A673 (cell line): ENCODE data around the gene RANBP10. TPM values are rescaled to one million over a fixed set of nuclear protein-coding genes. Genes with fewer than 3 reads are reported as not detected.

Experiments used
- BruUV-seq: library from RNA; stranded (reverse); fragments of 400-500 nt; replicated peaks from 2 replicates; lab custom pipeline; 2021; lab: Mats Ljungman, UMichigan
- CTCF ChIA-PET: fragments of 300-600 bp; sonication (Branson Sonifier 250); formaldehyde crosslinking; loops from one replicate; lab custom pipeline; 2022; ENCODE audit warnings: antibody characterized with exemption; lab: Charles Lee
- POLR2A ChIA-PET: fragments of 300-600 bp; sonication (Branson Sonifier 250); formaldehyde crosslinking; loops from one replicate; lab custom pipeline; 2022; ENCODE audit warnings: antibody characterized with exemption; ENCODE audit not compliant: low non-redundant PET; lab: Charles Lee
- DNase-seq: peaks from one replicate; pipeline ENCODE4 v3.0.0-alpha.2; 2015; ENCODE audit warnings: low spot score
- H3K27ac ChIP-seq: fragments of 200-600 bp; sonication (generic); 2 replicates; pipeline ENCODE4 v1.5.1; 2016; ENCODE audit warnings: mixed run types, low read depth, mild to moderate bottlenecking, mixed read lengths, antibody characterized with exemption, low read length; ENCODE audit not compliant: poor library complexity, severe bottlenecking
- H3K27me3 ChIP-seq: fragments of 200-600 bp; sonication (generic); replicated peaks from 2 replicates; pipeline ENCODE4 v1.6.1; 2017; ENCODE audit warnings: mixed run types, low read depth, mild to moderate bottlenecking, mixed read lengths, antibody characterized with exemption, low read length; ENCODE audit not compliant: insufficient read depth, poor library complexity
- H3K36me3 ChIP-seq: fragments of 200-600 bp; sonication (generic); 2 replicates; pipeline ENCODE4 v1.6.1; 2016; ENCODE audit warnings: mixed run types, mild to moderate bottlenecking, mixed read lengths, antibody characterized with exemption, low read length; ENCODE audit not compliant: insufficient read depth, poor library complexity, severe bottlenecking
- H3K4me1 ChIP-seq: fragments of 200-600 bp; sonication (generic); 2 replicates; pipeline ENCODE4 v1.6.1; 2017; ENCODE audit warnings: mixed run types, mild to moderate bottlenecking, mixed read lengths, antibody characterized with exemption, low read length; ENCODE audit not compliant: insufficient read depth, poor library complexity, severe bottlenecking
- H3K4me3 ChIP-seq: fragments of 200-600 bp; sonication (generic); 2 replicates; pipeline ENCODE4 v1.5.1; 2016; ENCODE audit warnings: low read depth, mixed run types, mild to moderate bottlenecking, mixed read lengths, low read length; ENCODE audit not compliant: poor library complexity, severe bottlenecking
- H3K9me3 ChIP-seq: fragments of 200-600 bp; sonication (generic); 2 replicates; pipeline ENCODE4 v1.6.1; 2016; ENCODE audit warnings: mixed run types, low read depth, mild to moderate bottlenecking, mixed read lengths, antibody characterized with exemption, low read length; ENCODE audit not compliant: poor library complexity, severe bottlenecking
- EZH2 ChIP-seq: fragments of 200-600 bp; sonication (generic); IDR thresholded peaks from 2 replicates; pipeline ENCODE4 v1.6.1; 2017; ENCODE audit warnings: borderline replicate concordance, low read depth, mild to moderate bottlenecking, mixed read lengths, antibody characterized with exemption, low read length; ENCODE audit not compliant: poor library complexity, severe bottlenecking
- intact Hi-C: fragments of 100-400 bp; cut with micrococcal nuclease; formaldehyde crosslinking; loops from one replicate; pipeline ENCODE4 v1.10.0; 2022; ENCODE audit not compliant: unreplicated experiment
- total RNA-seq: library from RNA; stranded (reverse); gene quantifications from 2 replicates; pipeline ENCODE4 v1.2.3, GENCODE V29; 2021
- TF ChIP-seq, protein P1 (sequence below): fragments of 300-800, 200-600 bp; sonication (generic); conservative IDR thresholded peaks from 2 replicates; pipeline ENCODE4 v1.5.1; 2017; ENCODE audit warnings: low read depth, mild to moderate bottlenecking, antibody characterized with exemption, low read length, moderate library complexity, mixed read lengths

Gene RANBP10
- total RNA-seq, 1 experiment from 2014 or later: 28.0 TPM

DNA sequence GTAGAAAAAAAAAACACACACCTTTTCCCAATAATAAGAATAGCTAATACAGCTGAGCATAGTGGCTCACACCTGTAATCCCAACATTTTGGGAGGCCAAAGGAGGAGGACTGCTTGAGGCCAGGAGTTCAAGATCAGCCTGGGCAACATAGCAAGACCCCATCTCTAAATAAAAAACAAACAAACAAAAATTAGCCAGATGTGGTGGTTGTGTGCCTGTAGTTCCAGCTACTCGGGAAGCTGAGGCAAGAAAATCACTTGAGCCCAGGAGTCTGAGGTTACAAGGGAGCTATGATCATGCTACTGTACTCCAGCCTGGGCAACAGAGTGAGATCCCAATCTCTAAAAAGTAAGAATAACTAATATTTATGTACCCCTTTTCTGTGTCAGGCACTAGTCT is 44.4 kb downstream of the RANBP10 start:
- no peak for TF ChIP-seq EZH2
- TF ChIP-seq, protein P1, sequence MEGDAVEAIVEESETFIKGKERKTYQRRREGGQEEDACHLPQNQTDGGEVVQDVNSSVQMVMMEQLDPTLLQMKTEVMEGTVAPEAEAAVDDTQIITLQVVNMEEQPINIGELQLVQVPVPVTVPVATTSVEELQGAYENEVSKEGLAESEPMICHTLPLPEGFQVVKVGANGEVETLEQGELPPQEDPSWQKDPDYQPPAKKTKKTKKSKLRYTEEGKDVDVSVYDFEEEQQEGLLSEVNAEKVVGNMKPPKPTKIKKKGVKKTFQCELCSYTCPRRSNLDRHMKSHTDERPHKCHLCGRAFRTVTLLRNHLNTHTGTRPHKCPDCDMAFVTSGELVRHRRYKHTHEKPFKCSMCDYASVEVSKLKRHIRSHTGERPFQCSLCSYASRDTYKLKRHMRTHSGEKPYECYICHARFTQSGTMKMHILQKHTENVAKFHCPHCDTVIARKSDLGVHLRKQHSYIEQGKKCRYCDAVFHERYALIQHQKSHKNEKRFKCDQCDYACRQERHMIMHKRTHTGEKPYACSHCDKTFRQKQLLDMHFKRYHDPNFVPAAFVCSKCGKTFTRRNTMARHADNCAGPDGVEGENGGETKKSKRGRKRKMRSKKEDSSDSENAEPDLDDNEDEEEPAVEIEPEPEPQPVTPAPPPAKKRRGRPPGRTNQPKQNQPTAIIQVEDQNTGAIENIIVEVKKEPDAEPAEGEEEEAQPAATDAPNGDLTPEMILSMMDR: no peak
- CTCF ChIA-PET: no interaction called here
- intact Hi-C loops: no loop called here
- H3K9me3 ChIP-seq: no peaks in the 10 kb centered on the region
- H3K4me3 ChIP-seq: no peak overlapping the region
- no peak overlapping the region for H3K27ac ChIP-seq
- BruUV-seq: no TSS peak
- H3K36me3 ChIP-seq: no peaks in the 10 kb centered on the region
- H3K4me1 ChIP-seq: no peaks in the 10 kb centered on the region
- DNase-seq: no peak
- no peaks in the 10 kb centered on the region for H3K27me3 ChIP-seq
- POLR2A ChIA-PET: no interaction called here

DNA sequence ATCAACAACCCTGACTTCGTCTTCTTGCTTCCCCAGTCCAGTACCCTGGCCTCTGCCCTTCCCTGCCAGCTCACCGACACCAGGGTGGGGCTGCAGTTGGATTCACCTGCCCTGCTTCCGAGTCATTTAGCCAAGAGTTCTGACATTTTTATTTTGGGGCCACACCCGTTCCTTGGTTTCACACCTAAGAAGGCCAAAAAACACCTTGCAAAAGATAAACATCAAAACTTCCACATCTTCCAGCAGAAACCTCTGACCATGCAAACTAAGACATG is 45.5 kb downstream of the RANBP10 start:
- Histone ChIP-seq H3K36me3 (no peaks in the 10 kb centered on the region), H3K27me3 (no peaks in the 10 kb centered on the region), H3K9me3 (no peaks in the 10 kb centered on the region), H3K4me3 (no peak overlapping the region), H3K4me1 (no peaks in the 10 kb centered on the region), H3K27ac (no peak overlapping the region)
- intact Hi-C loops: no loop called here
- CTCF ChIA-PET: interaction anchor here (0.6 kb wide), 1 partner anchor 88 kb away, joined by 3 read pairs; no protein-coding TSS in a partner anchor
- no TSS peak for BruUV-seq
- no peak for TF ChIP-seq EZH2
- TF ChIP-seq, protein P1: no peak
- DNase-seq: no peak
- POLR2A ChIA-PET: interaction anchor here (0.5 kb wide), 1 partner anchor 601 kb away, joined by 4 read pairs; the partner anchor contains the start of genes FBXL8 and TRADD

DNA sequence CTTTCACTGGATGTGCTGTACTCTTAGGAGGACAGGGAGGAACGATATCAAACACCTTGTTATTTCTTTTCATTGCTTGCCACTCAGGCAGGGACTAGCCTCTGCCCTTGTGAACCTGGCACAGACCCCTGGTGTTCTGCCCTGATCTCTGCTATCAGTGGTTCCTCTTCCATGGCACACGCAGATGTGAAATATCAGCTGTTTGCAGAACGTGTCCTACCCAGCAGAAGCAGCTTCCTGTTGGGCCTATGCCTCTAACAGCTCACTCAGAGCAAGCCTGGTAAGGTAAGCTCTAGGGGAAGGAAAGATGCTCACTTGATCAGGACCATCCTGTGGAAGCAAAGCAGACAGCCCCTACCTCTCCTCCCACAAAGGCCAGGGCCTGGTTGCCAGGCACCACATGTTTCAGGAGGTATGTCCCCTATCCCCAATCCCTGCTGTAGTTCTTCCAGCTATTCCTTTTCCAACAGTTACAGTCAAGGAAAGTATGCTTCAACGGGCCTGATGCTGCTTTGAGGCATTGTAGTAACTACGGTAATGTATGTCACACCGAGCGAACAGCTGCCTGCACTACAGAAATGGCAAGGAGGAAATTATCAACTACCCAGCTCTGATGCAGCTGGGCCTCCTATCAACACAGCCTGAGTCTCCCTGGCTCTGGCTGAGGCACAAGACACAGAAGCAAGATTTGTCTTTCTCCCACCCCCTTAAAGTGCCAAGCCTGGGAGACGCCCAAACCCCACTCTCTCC is 46.0 kb downstream of the RANBP10 start:
- no TSS peak for BruUV-seq
- Histone ChIP-seq H3K4me1 (no peaks in the 10 kb centered on the region), H3K27me3 (no peaks in the 10 kb centered on the region), H3K27ac (no peak overlapping the region), H3K36me3 (no peaks in the 10 kb centered on the region), H3K9me3 (no peaks in the 10 kb centered on the region), H3K4me3 (no peak overlapping the region)
- no peak for DNase-seq
- TF ChIP-seq, protein P1: no peak
- no peak for TF ChIP-seq EZH2
- POLR2A ChIA-PET: interaction anchor here (0.5 kb wide), 1 partner anchor 600 kb away, joined by 4 read pairs; the partner anchor contains the start of genes FBXL8 and TRADD
- CTCF ChIA-PET: interaction anchor here (0.6 kb wide), 1 partner anchor 87 kb away, joined by 3 read pairs; no protein-coding TSS in a partner anchor
- intact Hi-C loops: no loop called here
